Effector memory CD4-positive, alpha-beta T cell (primary cell): ENCODE data around the gene LCE6A.

ENCODE experiments used
- DNase-seq, 3 donors: peaks; one replicate each; pipeline ENCODE4 v3.0.0-alpha.2; 2020
- H3K27ac ChIP-seq: 2 replicates; pipeline ENCODE4 v1.7.0; 2013; ENCODE audit warnings: mild to moderate bottlenecking, low read length, moderate library complexity; ENCODE audit not compliant: insufficient read depth, poor library complexity, severe bottlenecking
- H3K27me3 ChIP-seq: replicated peaks from 2 replicates; pipeline ENCODE4 v1.7.0; 2013; ENCODE audit warnings: mild to moderate bottlenecking, low read length; ENCODE audit not compliant: insufficient read depth, control insufficient read depth, poor library complexity, severe bottlenecking
- H3K36me3 ChIP-seq: 2 replicates; pipeline ENCODE4 v1.7.0; 2013; ENCODE audit warnings: mild to moderate bottlenecking, low read length, moderate library complexity; ENCODE audit not compliant: control insufficient read depth, insufficient read depth
- H3K4me1 ChIP-seq: 2 replicates; pipeline ENCODE4 v1.7.0; 2013; ENCODE audit warnings: low read length, mild to moderate bottlenecking; ENCODE audit not compliant: control insufficient read depth, insufficient read depth, poor library complexity, severe bottlenecking
- H3K4me3 ChIP-seq: 2 replicates; pipeline ENCODE4 v1.7.0; 2013; ENCODE audit warnings: low read length, low read depth, mild to moderate bottlenecking; ENCODE audit not compliant: insufficient read depth, poor library complexity, severe bottlenecking
- H3K9me3 ChIP-seq: 2 replicates; pipeline ENCODE4 v1.7.0; 2013; ENCODE audit warnings: mild to moderate bottlenecking, low read length, moderate library complexity; ENCODE audit not compliant: control insufficient read depth
- total RNA-seq, 3 donors: gene quantifications; one replicate each; lab custom pipeline; 2026; lab: John Stamatoyannopoulos, UW

The LCE6A gene
- total RNA-seq: 0 reads per million in 3 donors

DNA sequence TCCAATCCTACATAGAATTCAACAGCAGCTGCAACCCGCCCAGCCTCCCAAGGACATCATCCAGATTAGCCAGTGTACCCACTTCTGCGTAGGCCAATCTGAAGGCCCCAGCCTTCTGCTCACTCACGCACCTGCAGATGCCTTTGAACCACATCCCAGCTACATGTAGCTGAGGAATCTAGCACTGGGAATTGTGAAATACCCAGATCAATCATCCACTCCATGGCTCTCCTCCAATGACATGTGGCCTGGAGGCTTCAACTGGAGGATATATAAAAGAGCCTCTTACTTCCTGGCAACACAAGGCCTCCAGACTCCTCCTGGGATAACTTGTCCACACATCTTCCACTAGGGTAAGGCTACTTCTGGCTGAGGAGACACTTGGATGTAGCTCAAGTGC lies at the start of gene LCE6A:
TSS of gene LCE6A (plus strand) at position 301 of the 400 bp plus-strand sequence. CDS start 665 bp downstream, outside the sequence.
- no peak within 1 kb of the TSS for H3K27ac ChIP-seq
- no peaks in the 10 kb centered on the region for H3K36me3 ChIP-seq
- DNase-seq: no peak
- H3K4me1 ChIP-seq: no peaks in the 10 kb centered on the region
- H3K4me3 ChIP-seq: no peak within 1 kb of the TSS
- no peaks in the 10 kb centered on the region for H3K9me3 ChIP-seq
- no peaks in the 10 kb centered on the region for H3K27me3 ChIP-seq

GRCh38 chr1:152795686-152796085 lies 47.0 kb upstream of the LCE6A start:
- no peaks in the 10 kb centered on the region for H3K9me3 ChIP-seq
- H3K36me3 ChIP-seq: no peaks in the 10 kb centered on the region
- H3K4me3 ChIP-seq: no peak overlapping the region
- H3K27ac ChIP-seq: no peak overlapping the region
- H3K27me3 ChIP-seq: no peaks in the 10 kb centered on the region
- no peaks in the 10 kb centered on the region for H3K4me1 ChIP-seq
- no peak for DNase-seq

DNA sequence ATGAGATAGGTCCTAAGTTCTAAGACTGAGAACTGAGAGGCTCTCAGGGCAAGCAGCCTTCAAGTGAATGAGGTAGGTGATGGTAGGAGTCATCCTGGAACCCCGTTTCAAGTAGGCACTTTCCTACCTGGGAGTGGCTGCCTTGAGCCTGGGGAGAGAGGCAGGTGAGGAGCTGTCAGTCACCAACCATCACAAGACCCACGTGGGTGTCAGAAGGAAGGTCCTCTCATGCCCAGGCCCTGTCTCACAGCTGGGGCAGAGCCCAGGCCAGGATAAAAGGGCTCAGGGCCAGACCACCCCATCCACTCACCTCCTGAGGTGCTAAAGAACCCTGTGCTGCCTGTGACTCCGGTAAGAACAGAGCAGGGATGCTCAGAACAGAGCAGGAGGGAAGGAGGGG lies 46.2 kb upstream of the LCE6A start, which contains the start of gene LCE1D:
TSS of gene LCE1D (plus strand) at position 301 of the 400 bp plus-strand sequence. CDS start 1,074 bp downstream, outside the sequence.
- H3K27me3 ChIP-seq: no peaks in the 10 kb centered on the region
- H3K4me3 ChIP-seq: no peak within 1 kb of the TSS
- H3K4me1 ChIP-seq: no peaks in the 10 kb centered on the region
- no peaks in the 10 kb centered on the region for H3K9me3 ChIP-seq
- H3K36me3 ChIP-seq: no peaks in the 10 kb centered on the region
- no peak for DNase-seq
- no peak within 1 kb of the TSS for H3K27ac ChIP-seq

GRCh38 chr1:152801333-152801732 lies 41.3 kb upstream of the LCE6A start:
- H3K4me1 ChIP-seq: no peaks in the 10 kb centered on the region
- no peak for DNase-seq
- no peaks in the 10 kb centered on the region for H3K36me3 ChIP-seq
- H3K4me3 ChIP-seq: no peak overlapping the region
- no peaks in the 10 kb centered on the region for H3K9me3 ChIP-seq
- peaks cover 2% of the 10 kb centered on the region for H3K27me3 ChIP-seq
- no peak overlapping the region for H3K27ac ChIP-seq

DNA sequence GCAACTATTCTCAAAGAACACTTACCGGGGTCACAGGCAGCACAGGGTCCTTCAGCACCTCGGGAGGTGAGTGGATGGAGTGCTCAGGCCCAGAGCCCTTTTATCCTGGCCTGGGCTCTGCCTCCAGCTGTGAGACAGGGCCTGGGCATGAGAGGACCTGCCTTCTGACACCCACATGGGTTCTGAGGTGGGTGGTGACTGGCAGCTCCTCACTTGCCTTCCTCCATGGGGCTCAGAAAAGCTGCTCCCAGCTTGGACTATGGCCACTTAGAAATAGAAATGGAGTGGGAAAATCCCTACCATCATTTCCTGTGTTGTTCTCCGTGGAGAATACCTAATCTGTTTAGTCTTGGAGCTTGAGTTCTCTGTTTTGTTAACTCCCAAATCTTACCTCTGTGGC lies 36.1 kb upstream of the LCE6A start, which contains the start of gene LCE1C:
TSS of gene LCE1C (minus strand) at position 76 of the 400 bp plus-strand sequence. CDS start 1,173 bp downstream, outside the sequence.
- no peaks in the 10 kb centered on the region for H3K9me3 ChIP-seq
- no peak within 1 kb of the TSS for H3K27ac ChIP-seq
- peaks cover 2% of the 10 kb centered on the region for H3K27me3 ChIP-seq
- H3K4me3 ChIP-seq: no peak within 1 kb of the TSS
- DNase-seq: no peak
- H3K36me3 ChIP-seq: no peaks in the 10 kb centered on the region
- no peaks in the 10 kb centered on the region for H3K4me1 ChIP-seq

- no peak for DNase-seq
- Histone ChIP-seq H3K4me1 (no peaks in the 10 kb centered on the region), H3K36me3 (no peaks in the 10 kb centered on the region), H3K9me3 (no peaks in the 10 kb centered on the region), H3K27me3 (no peaks in the 10 kb centered on the region), H3K4me3 (no peak overlapping the region), H3K27ac (no peak overlapping the region)
Observed at GRCh38 chr1:152811050-152811449, 31.6 kb upstream of the LCE6A start.

- H3K27ac ChIP-seq: no peak within 1 kb of the TSS
- no peaks in the 10 kb centered on the region for H3K4me1 ChIP-seq
- no peaks in the 10 kb centered on the region for H3K9me3 ChIP-seq
- DNase-seq: no peak
- no peak within 1 kb of the TSS for H3K4me3 ChIP-seq
- no peaks in the 10 kb centered on the region for H3K27me3 ChIP-seq
- H3K36me3 ChIP-seq: no peaks in the 10 kb centered on the region
Observed at GRCh38 chr1:152811671-152812070, 31.0 kb upstream of the LCE6A start, which contains the start of gene LCE1B. Gene LCE1B (plus strand): TSS chr1:152811971. CDS start chr1:152812447, 476 bp downstream.

- Histone ChIP-seq H3K9me3 (no peaks in the 10 kb centered on the region), H3K27ac (no peak overlapping the region), H3K4me1 (no peaks in the 10 kb centered on the region), H3K4me3 (no peak overlapping the region), H3K27me3 (no peaks in the 10 kb centered on the region), H3K36me3 (no peaks in the 10 kb centered on the region)
- no peak for DNase-seq
Observed at GRCh38 chr1:152817309-152817708, 25.3 kb upstream of the LCE6A start.

- H3K36me3 ChIP-seq: no peaks in the 10 kb centered on the region
- DNase-seq: no peak
- no peaks in the 10 kb centered on the region for H3K4me1 ChIP-seq
- no peaks in the 10 kb centered on the region for H3K9me3 ChIP-seq
- H3K27me3 ChIP-seq: no peaks in the 10 kb centered on the region
- H3K27ac ChIP-seq: no peak overlapping the region
- no peak overlapping the region for H3K4me3 ChIP-seq
Observed at GRCh38 chr1:152823294-152823693, 19.4 kb upstream of the LCE6A start.

DNA sequence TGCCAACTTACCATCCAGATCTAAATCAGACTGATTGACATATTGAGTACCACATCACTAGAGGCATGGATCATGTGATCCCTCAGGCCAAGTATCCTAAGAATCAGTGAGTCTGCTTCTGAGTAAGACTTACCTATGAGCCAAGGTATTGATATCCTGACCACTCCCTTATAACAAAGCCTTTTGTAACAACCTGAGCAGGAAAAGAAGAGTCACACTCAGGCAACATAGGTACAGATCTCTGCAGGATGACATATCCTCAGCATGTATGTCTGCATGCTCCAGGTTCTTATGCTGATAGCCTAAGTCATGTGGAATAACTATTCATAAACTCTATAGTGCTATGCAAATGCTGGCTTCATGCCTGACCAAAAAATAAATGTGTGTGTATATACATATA lies 17.7 kb upstream of the LCE6A start:
- H3K36me3 ChIP-seq: no peaks in the 10 kb centered on the region
- no peak overlapping the region for H3K4me3 ChIP-seq
- H3K9me3 ChIP-seq: no peaks in the 10 kb centered on the region
- no peaks in the 10 kb centered on the region for H3K27me3 ChIP-seq
- H3K27ac ChIP-seq: no peak overlapping the region
- H3K4me1 ChIP-seq: no peaks in the 10 kb centered on the region
- no peak for DNase-seq
